Activated naive CD4-positive, alpha-beta T cell treated with anti-CD3 and anti-CD28 coated beads, Interleukin-2, amount 10 ng/mL, durations not matched to agents 7 days and 5 days (primary cell): Measurements from ENCODE around the gene HABP4.

Experiments
- CTCF ChIA-PET: fragments of 350-600 bp; sonication (Branson Sonifier 250); formaldehyde crosslinking; loops from one replicate; lab custom pipeline; 2021; ENCODE audit warnings: antibody characterized with exemption; lab: Charles Lee
- DNase-seq: peaks from one replicate; pipeline ENCODE4 v3.0.0-alpha.2; 2020
- H3K27ac Mint-ChIP-seq: one replicate; pipeline ENCODE4 v1.8.0; 2021; ENCODE audit warnings: mild to moderate bottlenecking, moderate library complexity, mixed read lengths
- H3K27me3 Mint-ChIP-seq: one replicate; pipeline ENCODE4 v1.8.0; 2021; ENCODE audit warnings: mild to moderate bottlenecking, mixed read lengths
- H3K36me3 Mint-ChIP-seq: one replicate; pipeline ENCODE4 v1.8.0; 2021; ENCODE audit warnings: mixed read lengths
- H3K4me1 Mint-ChIP-seq: one replicate; pipeline ENCODE4 v1.8.0; 2021; ENCODE audit warnings: mixed read lengths
- H3K4me3 Mint-ChIP-seq: one replicate; pipeline ENCODE4 v1.8.0; 2021; ENCODE audit warnings: mild to moderate bottlenecking, moderate library complexity, mixed read lengths
- H3K9me3 Mint-ChIP-seq: one replicate; pipeline ENCODE4 v1.8.0; 2021; ENCODE audit warnings: mixed read lengths

The HABP4 gene

GRCh38 chr9:96476013-96476412, 26.0 kb downstream of the HABP4 start:
- CTCF ChIA-PET, result no interaction called here
- H3K9me3 Mint-ChIP-seq, result no peaks in the 10 kb centered on the region
- DNase-seq, result no peak
- no peak overlapping the region for H3K27ac Mint-ChIP-seq
- H3K27me3 Mint-ChIP-seq, result no peaks in the 10 kb centered on the region
- H3K4me3 Mint-ChIP-seq, result no peak overlapping the region
- H3K36me3 Mint-ChIP-seq, result peaks cover 7% of the 10 kb centered on the region
- peaks cover 4% of the 10 kb centered on the region for H3K4me1 Mint-ChIP-seq

DNA sequence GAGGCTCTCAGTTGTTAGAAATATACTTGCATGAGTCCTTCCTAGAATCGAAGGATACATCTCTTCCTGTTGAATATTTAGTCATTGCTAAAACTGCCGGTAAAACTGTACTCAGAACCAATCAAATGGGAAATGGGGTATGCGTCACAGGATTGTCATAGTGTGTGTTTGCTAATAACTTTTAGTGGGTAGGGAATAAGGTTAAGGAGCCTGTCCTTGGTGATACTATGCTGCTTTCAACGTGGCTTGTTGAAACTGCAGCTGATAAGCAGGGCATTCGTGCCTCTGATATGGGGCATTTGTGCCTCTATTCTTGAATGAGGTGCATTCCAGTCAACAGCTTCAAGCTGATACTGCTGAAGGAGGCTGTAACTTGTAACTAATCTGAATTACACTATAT, 26.6 kb downstream of the HABP4 start:
- H3K27me3 Mint-ChIP-seq, result no peaks in the 10 kb centered on the region
- H3K36me3 Mint-ChIP-seq, result peaks cover 3% of the 10 kb centered on the region
- no peaks in the 10 kb centered on the region for H3K9me3 Mint-ChIP-seq
- H3K27ac Mint-ChIP-seq, result no peak overlapping the region
- H3K4me1 Mint-ChIP-seq, result peaks cover 4% of the 10 kb centered on the region
- no peak for DNase-seq
- CTCF ChIA-PET, result interaction anchor here (1.4 kb wide), 1 partner anchor 25 kb away, joined by 4 read pairs; no protein-coding TSS in a partner anchor
- no peak overlapping the region for H3K4me3 Mint-ChIP-seq

DNA sequence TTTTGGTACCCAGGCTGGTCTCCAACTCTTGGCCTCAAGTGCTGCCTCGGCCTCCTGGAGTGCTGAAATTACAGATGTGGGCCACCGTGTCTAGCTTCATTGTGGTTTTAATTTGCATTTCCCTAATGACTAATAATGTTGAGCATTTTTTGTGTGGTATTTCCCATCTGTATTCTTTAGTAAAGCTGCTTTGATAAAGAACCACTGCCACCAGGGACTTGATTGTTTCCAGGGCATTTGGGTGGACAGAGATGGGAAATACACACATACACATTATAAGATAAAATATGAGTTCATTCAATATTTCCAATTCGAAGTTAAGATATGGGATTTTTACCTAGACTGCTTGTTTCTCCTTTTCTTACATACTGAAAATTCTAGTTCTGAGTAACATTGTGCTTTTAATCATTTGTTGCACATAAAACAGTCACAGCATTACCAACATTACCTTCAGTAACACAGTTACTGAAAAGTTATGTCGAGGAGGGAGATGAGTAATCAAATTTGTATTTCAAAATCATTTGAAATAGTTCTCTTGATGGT, 28.9 kb downstream of the HABP4 start:
- H3K9me3 Mint-ChIP-seq, result no peaks in the 10 kb centered on the region
- H3K4me3 Mint-ChIP-seq, result no peak overlapping the region
- peaks cover 6% of the 10 kb centered on the region for H3K36me3 Mint-ChIP-seq
- CTCF ChIA-PET, result no interaction called here
- no peak for DNase-seq
- peaks cover 4% of the 10 kb centered on the region for H3K4me1 Mint-ChIP-seq
- no peaks in the 10 kb centered on the region for H3K27me3 Mint-ChIP-seq
- H3K27ac Mint-ChIP-seq, result no peak overlapping the region

DNA sequence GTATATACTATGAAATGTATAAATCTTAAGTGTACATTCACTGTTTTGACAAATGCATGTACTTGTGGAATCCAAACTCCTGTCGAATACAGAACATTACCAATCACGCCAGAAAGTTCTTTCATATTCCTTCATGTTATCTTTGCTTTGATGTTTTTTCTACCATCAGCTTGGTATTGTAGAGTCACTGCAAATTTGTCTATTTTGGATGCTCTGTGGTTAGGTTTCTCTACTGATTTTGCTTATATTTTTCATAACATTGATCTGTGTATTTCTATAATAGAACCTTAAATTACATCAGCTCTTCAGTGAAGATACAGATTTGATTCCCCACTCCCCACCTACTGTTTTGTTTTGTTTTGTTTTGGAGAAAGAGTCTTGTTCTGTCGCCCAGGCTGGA, 30.8 kb downstream of the HABP4 start:
- Mint-ChIP-seq H3K9me3 (no peaks in the 10 kb centered on the region), H3K27ac (no peak overlapping the region), H3K4me1 (peaks cover 9% of the 10 kb centered on the region), H3K4me3 (no peak overlapping the region), H3K27me3 (no peaks in the 10 kb centered on the region), H3K36me3 (peaks cover 7% of the 10 kb centered on the region)
- CTCF ChIA-PET, result no interaction called here
- no peak for DNase-seq

DNA sequence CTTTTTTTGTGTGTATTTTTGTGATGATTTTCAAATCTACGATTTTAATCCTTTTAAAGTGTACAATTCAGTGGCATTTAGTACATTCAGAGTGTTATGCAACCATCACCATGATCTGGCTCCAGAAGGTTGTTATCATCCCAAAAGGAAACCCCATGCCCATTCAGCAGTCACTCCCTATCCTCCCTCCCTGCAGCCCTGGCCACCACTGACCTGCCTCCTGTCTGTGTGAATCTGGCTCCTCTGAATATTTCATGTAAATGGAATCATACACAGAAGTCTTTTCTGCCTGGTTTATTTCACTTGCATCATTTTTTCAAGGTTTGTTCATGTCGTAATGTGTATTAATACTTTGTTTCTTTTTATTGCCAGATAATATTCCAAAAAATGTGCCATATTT, 32.5 kb downstream of the HABP4 start:
- Mint-ChIP-seq H3K27ac (no peak overlapping the region), H3K4me1 (peaks cover 7% of the 10 kb centered on the region), H3K36me3 (peaks cover 8% of the 10 kb centered on the region), H3K4me3 (no peak overlapping the region), H3K9me3 (no peaks in the 10 kb centered on the region), H3K27me3 (no peaks in the 10 kb centered on the region)
- CTCF ChIA-PET, result no interaction called here
- no peak for DNase-seq

GRCh38 chr9:96483197-96483596, 33.2 kb downstream of the HABP4 start:
- Mint-ChIP-seq H3K27me3 (no peaks in the 10 kb centered on the region), H3K9me3 (no peaks in the 10 kb centered on the region), H3K4me1 (peaks cover 7% of the 10 kb centered on the region), H3K27ac (no peak overlapping the region), H3K36me3 (peaks cover 9% of the 10 kb centered on the region), H3K4me3 (no peak overlapping the region)
- CTCF ChIA-PET, result no interaction called here
- no peak for DNase-seq

- H3K4me1 Mint-ChIP-seq, result peaks cover 7% of the 10 kb centered on the region
- no peak overlapping the region for H3K4me3 Mint-ChIP-seq
- peaks cover 13% of the 10 kb centered on the region for H3K36me3 Mint-ChIP-seq
- no peaks in the 10 kb centered on the region for H3K27me3 Mint-ChIP-seq
- H3K27ac Mint-ChIP-seq, result no peak overlapping the region
- H3K9me3 Mint-ChIP-seq, result no peaks in the 10 kb centered on the region
- CTCF ChIA-PET, result no interaction called here
- no peak for DNase-seq
These were observed 33.9 kb downstream of the HABP4 start for GRCh38 chr9:96483733-96484390.

DNA sequence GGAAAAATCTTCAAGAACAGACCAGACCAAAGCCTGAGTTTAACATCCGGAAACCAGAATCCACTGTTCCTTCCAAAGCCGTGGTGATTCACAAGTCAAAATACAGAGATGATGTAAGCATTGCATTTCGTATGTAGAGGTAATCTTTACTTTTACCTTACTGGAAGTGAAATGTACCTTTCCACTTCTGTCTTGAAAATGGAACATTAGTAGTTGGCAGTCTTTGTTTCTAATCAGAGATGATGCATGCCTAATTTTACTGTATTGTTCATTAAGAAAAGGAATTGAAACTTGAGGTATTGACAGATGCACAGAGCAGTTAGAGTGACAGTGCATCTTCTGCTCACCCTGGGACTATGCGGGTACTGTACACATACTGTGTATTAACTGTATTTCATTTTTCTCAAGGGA, 34.6 kb downstream of the HABP4 start:
- Mint-ChIP-seq H3K9me3 (no peaks in the 10 kb centered on the region), H3K4me1 (peaks cover 5% of the 10 kb centered on the region), H3K27ac (no peak overlapping the region), H3K36me3 (peaks cover 15% of the 10 kb centered on the region), H3K27me3 (no peaks in the 10 kb centered on the region), H3K4me3 (no peak overlapping the region)
- no peak for DNase-seq
- CTCF ChIA-PET, result no interaction called here

GRCh38 chr9:96485280-96485679, 35.3 kb downstream of the HABP4 start:
- CTCF ChIA-PET, result no interaction called here

GRCh38 chr9:96486386-96487028, 36.5 kb downstream of the HABP4 start:
- DNase-seq, result no peak
- Mint-ChIP-seq H3K4me3 (no peak overlapping the region), H3K36me3 (peaks cover 20% of the 10 kb centered on the region), H3K27me3 (no peaks in the 10 kb centered on the region), H3K4me1 (peaks cover 8% of the 10 kb centered on the region), H3K27ac (no peak overlapping the region), H3K9me3 (no peaks in the 10 kb centered on the region)
- CTCF ChIA-PET, result no interaction called here

More at GRCh38 chr9:96485280-96485679, 35.3 kb downstream of the HABP4 start:
- Mint-ChIP-seq H3K27me3 (no peaks in the 10 kb centered on the region), H3K4me1 (peaks cover 5% of the 10 kb centered on the region), H3K36me3 (peaks cover 20% of the 10 kb centered on the region), H3K27ac (no peak overlapping the region), H3K4me3 (no peak overlapping the region), H3K9me3 (no peaks in the 10 kb centered on the region)
- DNase-seq, result no peak

DNA sequence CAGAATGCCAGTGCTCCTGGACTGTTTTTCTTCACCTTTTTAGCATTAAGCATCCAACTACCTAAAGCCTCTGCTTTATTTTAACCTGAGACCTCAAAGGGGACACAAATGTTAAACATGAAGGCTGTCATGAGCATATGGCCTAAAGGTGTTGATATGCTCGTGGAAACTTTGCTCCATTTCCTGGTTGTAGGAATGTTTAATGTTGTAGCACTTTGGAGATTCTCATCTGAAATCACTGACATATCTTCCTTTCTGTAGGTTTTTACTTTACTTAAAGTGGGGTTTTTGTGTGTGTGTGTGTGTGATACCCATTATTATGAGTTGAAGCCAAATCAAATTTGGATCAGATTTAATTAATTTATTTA, 37.0 kb downstream of the HABP4 start:
- peaks cover 13% of the 10 kb centered on the region for H3K4me1 Mint-ChIP-seq
- H3K9me3 Mint-ChIP-seq, result no peaks in the 10 kb centered on the region
- no peak for DNase-seq
- H3K27ac Mint-ChIP-seq, result no peak overlapping the region
- CTCF ChIA-PET, result no interaction called here
- no peak overlapping the region for H3K4me3 Mint-ChIP-seq
- H3K27me3 Mint-ChIP-seq, result no peaks in the 10 kb centered on the region
- peaks cover 22% of the 10 kb centered on the region for H3K36me3 Mint-ChIP-seq

DNA sequence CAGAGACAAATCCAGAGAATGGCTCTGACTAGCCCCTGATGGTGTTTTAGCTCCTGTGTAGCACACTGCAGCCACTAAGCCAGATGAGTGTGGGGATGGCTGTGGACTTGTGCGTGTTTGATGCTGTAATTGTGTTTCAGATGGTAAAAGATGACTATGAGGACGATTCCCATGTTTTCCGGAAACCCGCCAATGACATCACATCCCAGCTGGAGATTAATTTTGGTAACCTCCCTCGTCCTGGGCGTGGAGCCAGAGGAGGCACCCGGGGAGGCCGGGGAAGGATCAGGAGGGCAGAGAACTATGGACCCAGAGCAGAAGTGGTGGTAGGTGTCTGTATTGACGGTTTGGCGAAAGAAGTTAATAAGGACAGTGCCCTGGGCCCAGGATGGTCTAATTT, 38.0 kb downstream of the HABP4 start:
- H3K27ac Mint-ChIP-seq, result no peak overlapping the region
- H3K36me3 Mint-ChIP-seq, result peaks cover 22% of the 10 kb centered on the region
- CTCF ChIA-PET, result no interaction called here
- H3K4me3 Mint-ChIP-seq, result no peak overlapping the region
- no peaks in the 10 kb centered on the region for H3K9me3 Mint-ChIP-seq
- no peak for DNase-seq
- peaks cover 13% of the 10 kb centered on the region for H3K4me1 Mint-ChIP-seq
- H3K27me3 Mint-ChIP-seq, result no peaks in the 10 kb centered on the region

DNA sequence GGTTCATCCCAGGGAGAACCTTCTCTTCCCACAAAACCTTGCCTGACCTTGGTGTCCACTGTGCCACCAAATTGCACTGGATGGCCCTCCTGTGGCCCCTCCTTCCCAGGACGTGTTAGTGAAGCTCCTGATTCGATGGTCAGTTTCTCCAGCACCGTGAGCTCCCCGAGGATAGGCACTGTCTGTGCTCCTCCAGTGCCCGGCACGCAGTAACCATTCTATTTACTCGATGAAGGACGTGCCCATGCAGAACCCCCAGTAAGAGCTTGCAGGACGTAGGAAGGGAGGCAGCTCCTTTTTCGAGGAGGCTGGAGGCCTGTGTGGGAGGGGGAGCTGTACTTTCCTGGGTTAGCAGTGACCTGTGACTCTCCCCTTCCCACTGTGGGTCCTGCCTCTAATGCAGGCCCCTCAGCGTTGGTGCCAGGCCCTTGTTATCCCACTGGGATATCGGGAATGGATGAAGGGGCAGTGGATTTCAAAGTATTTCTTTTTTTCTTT, 39.6 kb downstream of the HABP4 start:
- DNase-seq, result no peak
- H3K4me1 Mint-ChIP-seq, result peaks cover 10% of the 10 kb centered on the region
- CTCF ChIA-PET, result interaction anchor here (0.7 kb wide), 1 partner anchor 118 kb away, joined by 3 read pairs; no protein-coding TSS in a partner anchor
- no peak overlapping the region for H3K27ac Mint-ChIP-seq
- no peak overlapping the region for H3K4me3 Mint-ChIP-seq
- no peaks in the 10 kb centered on the region for H3K27me3 Mint-ChIP-seq
- H3K9me3 Mint-ChIP-seq, result no peaks in the 10 kb centered on the region
- peaks cover 18% of the 10 kb centered on the region for H3K36me3 Mint-ChIP-seq

DNA sequence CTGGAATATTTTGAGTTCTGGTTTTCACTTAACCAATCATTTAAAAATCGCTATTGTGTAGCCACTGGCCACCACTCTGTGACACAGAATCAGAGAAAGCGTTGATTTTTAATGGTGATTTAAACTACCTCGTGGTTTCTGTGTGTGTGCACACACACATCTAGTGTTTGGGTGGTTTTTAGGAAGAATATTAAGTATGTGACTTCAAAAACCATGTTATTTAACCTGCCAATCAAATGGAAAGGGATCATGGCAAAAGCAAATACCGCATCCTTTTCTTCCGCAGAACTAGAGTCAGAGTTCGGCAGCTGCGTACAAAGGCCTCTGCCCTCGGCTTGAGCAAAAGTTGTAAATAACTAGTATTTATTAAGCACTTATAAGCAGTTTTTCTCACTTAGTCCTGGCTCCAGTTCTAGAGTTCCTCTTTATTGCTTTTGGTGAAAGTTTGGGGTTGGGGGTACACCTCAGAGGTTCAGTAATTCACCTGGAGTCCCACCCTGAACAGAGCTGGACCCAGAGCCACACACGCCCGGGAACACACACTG, 40.6 kb downstream of the HABP4 start:
- Mint-ChIP-seq H3K4me3 (no peak overlapping the region), H3K27me3 (no peaks in the 10 kb centered on the region), H3K36me3 (peaks cover 15% of the 10 kb centered on the region), H3K4me1 (peaks cover 7% of the 10 kb centered on the region), H3K27ac (no peak overlapping the region), H3K9me3 (no peaks in the 10 kb centered on the region)
- CTCF ChIA-PET, result interaction anchor here (0.7 kb wide), 1 partner anchor 117 kb away, joined by 3 read pairs; no protein-coding TSS in a partner anchor
- DNase-seq, result no peak
